ENCODE data around the gene BTNL9. TPM values are rescaled to one million over a fixed set of nuclear protein-coding genes. Genes with fewer than 3 reads are reported as not detected.

Gene BTNL9
- not detected for polyA plus RNA-seq (2013, experiment 1 of 2)
- polyA plus RNA-seq (2013, experiment 2 of 2), result 0.01 TPM

GRCh38 chr5:181039931-181040630, at the start of gene BTNL9:
BTNL9 (plus strand) TSS chr5:181040266; CDS start chr5:181045490, 5,224 bp downstream.
- no peak within 1 kb of the TSS for H2BK120ac ChIP-seq (ENCODE audit: low read depth, low read length)
- no peak within 1 kb of the TSS for H3K14ac ChIP-seq (ENCODE audit: low read length in 2 of 2)
- H2BK12ac ChIP-seq (ENCODE audit: low read length in 2 of 2), result no peak within 1 kb of the TSS
- H2AK5ac ChIP-seq (ENCODE audit: low read length, severe bottlenecking), result no peak within 1 kb of the TSS
- H3K27me3 ChIP-seq (ENCODE audit: control insufficient read depth in 1 of 2, insufficient read depth in 1 of 2, low read length in 2 of 2), result peaks cover 23 to 89% of the 10 kb centered on the region in 2 experiments
- H4K8ac ChIP-seq (ENCODE audit: low read length), result no peak within 1 kb of the TSS
- H3K36me3 ChIP-seq (ENCODE audit: control insufficient read depth in 1 of 2, insufficient read depth in 2 of 2, low read depth in 1 of 2, low read length in 2 of 2), result no peaks in the 10 kb centered on the region
- no peak within 1 kb of the TSS for H3K4ac ChIP-seq (ENCODE audit: low read depth in 1 of 2, low read length in 2 of 2)
- no peak within 1 kb of the TSS for H3K4me3 ChIP-seq (ENCODE audit: insufficient read depth in 1 of 2, low read depth in 1 of 2, low read length in 2 of 2)
- no peaks in the 10 kb centered on the region for H3K9me3 ChIP-seq (ENCODE audit: control insufficient read depth, low read length)
- H3K9ac ChIP-seq (ENCODE audit: low read length), result no peak within 1 kb of the TSS
- no peak for DNase-seq
- no peak within 1 kb of the TSS for H3K18ac ChIP-seq (ENCODE audit: low read depth in 1 of 2, low read length in 2 of 2)
- no peak within 1 kb of the TSS for H3K27ac ChIP-seq (ENCODE audit: low read length, poor library complexity, severe bottlenecking)
- no peak within 1 kb of the TSS for H3K23ac ChIP-seq (ENCODE audit: low read length in 2 of 2)
- H3K4me1 ChIP-seq (ENCODE audit: control insufficient read depth, insufficient read depth, low read depth, low read length), result no peaks in the 10 kb centered on the region
- no peak within 1 kb of the TSS for H2AFZ ChIP-seq (ENCODE audit: low read depth, low read length)
- 73% methylated on average over 15 of the region's 17 CpGs for WGBS
- H2BK5ac ChIP-seq (ENCODE audit: low read depth, low read length, poor library complexity, severe bottlenecking), result no peak within 1 kb of the TSS
- H3K4me2 ChIP-seq (ENCODE audit: low read length, poor library complexity, severe bottlenecking), result no peak within 1 kb of the TSS
- no peak within 1 kb of the TSS for H2BK15ac ChIP-seq (ENCODE audit: low read depth, poor library complexity, severe bottlenecking)
- no peak within 1 kb of the TSS for H4K91ac ChIP-seq (ENCODE audit: low read length)
- no peaks in the 10 kb centered on the region for H3K79me1 ChIP-seq (replicated peaks; ENCODE audit: low read length, poor library complexity, severe bottlenecking)

DNA sequence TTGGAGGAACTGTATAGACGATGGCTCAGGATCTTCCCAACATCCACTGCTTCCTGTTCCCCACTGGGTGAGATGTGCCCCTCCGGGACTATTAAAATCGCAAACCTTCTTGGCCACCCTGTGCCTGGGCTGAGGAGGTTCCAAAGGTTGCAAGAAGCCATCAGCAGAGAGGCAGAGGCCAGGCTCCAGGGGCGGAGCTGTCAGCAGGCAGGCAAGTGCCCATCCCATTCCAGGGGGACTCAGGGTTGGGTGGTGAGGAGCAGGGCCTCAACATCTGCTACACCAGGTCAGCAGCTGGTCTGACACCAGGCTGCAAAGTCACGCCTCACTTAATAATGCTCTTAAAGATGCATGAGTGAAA, 49.2 kb upstream of the BTNL9 start:
- 82% methylated on average over 4 of the region's 5 CpGs for WGBS

GRCh38 chr5:181001947-181002346, 38.1 kb upstream of the BTNL9 start:
- no peak overlapping the region for H3K18ac ChIP-seq (ENCODE audit: low read depth in 1 of 2, low read length in 2 of 2)
- H3K27ac ChIP-seq (ENCODE audit: low read length, poor library complexity, severe bottlenecking), result no peak overlapping the region
- no peak overlapping the region for H3K4me3 ChIP-seq (ENCODE audit: insufficient read depth in 1 of 2, low read depth in 1 of 2, low read length in 2 of 2)
- DNase-seq, result no peak
- no peaks in the 10 kb centered on the region for H3K4me1 ChIP-seq (ENCODE audit: control insufficient read depth, insufficient read depth, low read depth, low read length)
- H3K79me1 ChIP-seq (replicated peaks; ENCODE audit: low read length, poor library complexity, severe bottlenecking), result no peaks in the 10 kb centered on the region
- no peak overlapping the region for H4K91ac ChIP-seq (ENCODE audit: low read length)
- no peak overlapping the region for H2BK5ac ChIP-seq (ENCODE audit: low read depth, low read length, poor library complexity, severe bottlenecking)
- H4K8ac ChIP-seq (ENCODE audit: low read length), result no peak overlapping the region
- no peak overlapping the region for H3K14ac ChIP-seq (ENCODE audit: low read length in 2 of 2)
- no peaks in the 10 kb centered on the region for H3K36me3 ChIP-seq (ENCODE audit: control insufficient read depth in 1 of 2, insufficient read depth in 2 of 2, low read depth in 1 of 2, low read length in 2 of 2)
- no peak overlapping the region for H2AK5ac ChIP-seq (ENCODE audit: low read length, severe bottlenecking)
- H3K9ac ChIP-seq (ENCODE audit: low read length), result no peak overlapping the region
- H3K27me3 ChIP-seq (ENCODE audit: control insufficient read depth in 1 of 2, insufficient read depth in 1 of 2, low read length in 2 of 2), result peaks cover 0 to 11% of the 10 kb centered on the region in 2 experiments
- no peak overlapping the region for H2AFZ ChIP-seq (ENCODE audit: low read depth, low read length)
- no peaks in the 10 kb centered on the region for H3K9me3 ChIP-seq (ENCODE audit: control insufficient read depth, low read length)
- no peak overlapping the region for H3K23ac ChIP-seq (ENCODE audit: low read length in 2 of 2)
- no peak overlapping the region for H2BK15ac ChIP-seq (ENCODE audit: low read depth, poor library complexity, severe bottlenecking)
- no peak overlapping the region for H2BK12ac ChIP-seq (ENCODE audit: low read length in 2 of 2)
- no peak overlapping the region for H2BK120ac ChIP-seq (ENCODE audit: low read depth, low read length)
- no peak overlapping the region for H3K4ac ChIP-seq (ENCODE audit: low read depth in 1 of 2, low read length in 2 of 2)
- no peak overlapping the region for H3K4me2 ChIP-seq (ENCODE audit: low read length, poor library complexity, severe bottlenecking)

More for the DNA sequence above, 49.2 kb upstream of the BTNL9 start:
- H4K8ac ChIP-seq (ENCODE audit: low read length), result no peak overlapping the region
- H2BK12ac ChIP-seq (ENCODE audit: low read length in 2 of 2), result no peak overlapping the region
- DNase-seq, result no peak
- H3K79me1 ChIP-seq (replicated peaks; ENCODE audit: low read length, poor library complexity, severe bottlenecking), result no peaks in the 10 kb centered on the region
- H3K23ac ChIP-seq (ENCODE audit: low read length in 2 of 2), result no peak overlapping the region
- H3K27me3 ChIP-seq (ENCODE audit: control insufficient read depth in 1 of 2, insufficient read depth in 1 of 2, low read length in 2 of 2), result peaks cover 0 to 29% of the 10 kb centered on the region in 2 experiments
- H3K4me3 ChIP-seq (ENCODE audit: insufficient read depth in 1 of 2, low read depth in 1 of 2, low read length in 2 of 2), result no peak overlapping the region
- H3K9ac ChIP-seq (ENCODE audit: low read length), result no peak overlapping the region
- H3K36me3 ChIP-seq (ENCODE audit: control insufficient read depth in 1 of 2, insufficient read depth in 2 of 2, low read depth in 1 of 2, low read length in 2 of 2), result no peaks in the 10 kb centered on the region
- no peak overlapping the region for H2BK5ac ChIP-seq (ENCODE audit: low read depth, low read length, poor library complexity, severe bottlenecking)
- no peak overlapping the region for H3K14ac ChIP-seq (ENCODE audit: low read length in 2 of 2)
- no peak overlapping the region for H2AK5ac ChIP-seq (ENCODE audit: low read length, severe bottlenecking)
- no peak overlapping the region for H2BK120ac ChIP-seq (ENCODE audit: low read depth, low read length)
- H3K9me3 ChIP-seq (ENCODE audit: control insufficient read depth, low read length), result no peaks in the 10 kb centered on the region
- no peak overlapping the region for H3K27ac ChIP-seq (ENCODE audit: low read length, poor library complexity, severe bottlenecking)
- no peak overlapping the region for H2BK15ac ChIP-seq (ENCODE audit: low read depth, poor library complexity, severe bottlenecking)
- H2AFZ ChIP-seq (ENCODE audit: low read depth, low read length), result no peak overlapping the region
- no peak overlapping the region for H3K18ac ChIP-seq (ENCODE audit: low read depth in 1 of 2, low read length in 2 of 2)
- H4K91ac ChIP-seq (ENCODE audit: low read length), result no peak overlapping the region
- no peak overlapping the region for H3K4ac ChIP-seq (ENCODE audit: low read depth in 1 of 2, low read length in 2 of 2)
- no peak overlapping the region for H3K4me2 ChIP-seq (ENCODE audit: low read length, poor library complexity, severe bottlenecking)
- H3K4me1 ChIP-seq (ENCODE audit: control insufficient read depth, insufficient read depth, low read depth, low read length), result no peaks in the 10 kb centered on the region

- Histone ChIP-seq H3K4ac (ENCODE audit: low read depth in 1 of 2, low read length in 2 of 2) (no peak overlapping the region), H3K23ac (ENCODE audit: low read length in 2 of 2) (no peak overlapping the region), H3K4me2 (ENCODE audit: low read length, poor library complexity, severe bottlenecking) (no peak overlapping the region), H4K8ac (ENCODE audit: low read length) (no peak overlapping the region), H2BK5ac (ENCODE audit: low read depth, low read length, poor library complexity, severe bottlenecking) (no peak overlapping the region), H3K79me1 (replicated peaks; ENCODE audit: low read length, poor library complexity, severe bottlenecking) (no peaks in the 10 kb centered on the region), H2BK12ac (ENCODE audit: low read length in 2 of 2) (no peak overlapping the region), H3K4me1 (ENCODE audit: control insufficient read depth, insufficient read depth, low read depth, low read length) (no peaks in the 10 kb centered on the region), H2AK5ac (ENCODE audit: low read length, severe bottlenecking) (no peak overlapping the region), H2BK15ac (ENCODE audit: low read depth, poor library complexity, severe bottlenecking) (no peak overlapping the region), H3K4me3 (ENCODE audit: insufficient read depth in 1 of 2, low read depth in 1 of 2, low read length in 2 of 2) (no peak overlapping the region), H3K9me3 (ENCODE audit: control insufficient read depth, low read length) (no peaks in the 10 kb centered on the region), H2AFZ (ENCODE audit: low read depth, low read length) (no peak overlapping the region), H3K9ac (ENCODE audit: low read length) (no peak overlapping the region), H3K27me3 (ENCODE audit: control insufficient read depth in 1 of 2, insufficient read depth in 1 of 2, low read length in 2 of 2) (peaks cover 0 to 11% of the 10 kb centered on the region in 2 experiments), H3K18ac (ENCODE audit: low read depth in 1 of 2, low read length in 2 of 2) (no peak overlapping the region), H3K27ac (ENCODE audit: low read length, poor library complexity, severe bottlenecking) (no peak overlapping the region), H3K36me3 (ENCODE audit: control insufficient read depth in 1 of 2, insufficient read depth in 2 of 2, low read depth in 1 of 2, low read length in 2 of 2) (no peaks in the 10 kb centered on the region), H4K91ac (ENCODE audit: low read length) (no peak overlapping the region), H2BK120ac (ENCODE audit: low read depth, low read length) (no peak overlapping the region), H3K14ac (ENCODE audit: low read length in 2 of 2) (no peak overlapping the region)
- 79% methylated on average over 7 of the region's 9 CpGs for WGBS
- no peak for DNase-seq
Observed at GRCh38 chr5:181005791-181006190, 34.3 kb upstream of the BTNL9 start.
